Spleen (tissue), 11 donors: ENCODE results near the gene STAG1. TPM values are rescaled to one million over a fixed set of nuclear protein-coding genes. Genes with fewer than 3 reads are reported as not detected.

Source experiments
- DNase-seq: peaks from one replicate; pipeline ENCODE4 v3.0.0-alpha.2; 2020
- H3K27ac ChIP-seq, 8 donors: fragments of 200-600 bp; sonication (generic) in 7 of 8; 1 replicate in 4 of 8; 2 replicates in 4 of 8; pipeline versions ENCODE4 v1.5.0 to v1.8.0; 2016 to 2021; ENCODE audit warnings: inconsistent platforms in 4 of 8, mild to moderate bottlenecking in 4 of 8, moderate library complexity in 1 of 8
- H3K27me3 ChIP-seq, 7 donors: fragments of 200-600 bp; sonication (generic) in 6 of 7; replicated peaks in 1 of 7; 1 replicate in 4 of 7; 2 replicates in 3 of 7; pipeline versions ENCODE4 v1.5.0 to v1.8.0; 2016 to 2021; ENCODE audit warnings: inconsistent platforms in 3 of 7, mild to moderate bottlenecking in 1 of 7
- H3K36me3 ChIP-seq, 6 donors: fragments of 200-600 bp; sonication (generic) in 5 of 6; 1 replicate in 4 of 6; 2 replicates in 2 of 6; pipeline versions ENCODE4 v1.5.0 to v1.8.0; 2016 to 2021; ENCODE audit warnings: inconsistent platforms in 2 of 6
- H3K4me1 ChIP-seq, 6 donors: fragments of 200-600 bp; sonication (generic) in 5 of 6; 1 replicate in 3 of 6; 2 replicates in 3 of 6; pipeline versions ENCODE4 v1.5.0 to v1.8.0; 2016 to 2021; ENCODE audit warnings: inconsistent platforms in 3 of 6
- H3K4me3 ChIP-seq, 8 donors: fragments of 200-600 bp; sonication (generic) in 7 of 8; 1 replicate in 4 of 8; 2 replicates in 4 of 8; pipeline versions ENCODE4 v1.5.0 to v1.8.0; 2016 to 2021; ENCODE audit warnings: inconsistent platforms in 4 of 8, mild to moderate bottlenecking in 4 of 8, moderate library complexity in 2 of 8
- H3K9me3 ChIP-seq, 8 donors: fragments of 200-600 bp; sonication (generic) in 7 of 8; 1 replicate in 4 of 8; 2 replicates in 4 of 8; pipeline versions ENCODE4 v1.5.0 to v1.8.0; 2016 to 2021; ENCODE audit warnings: inconsistent platforms in 4 of 8
- POLR2A ChIP-seq, 3 donors: fragments of 450-650 bp; IDR thresholded peaks; one replicate each; pipeline ENCODE4 v1.5.1; 2017; ENCODE audit warnings: antibody characterized with exemption in 3 of 3, mild to moderate bottlenecking in 1 of 3
- POLR2AphosphoS5 ChIP-seq, 3 donors: sonication (generic); formaldehyde crosslinking; IDR thresholded peaks; one replicate each; pipeline ENCODE4 v1.5.1; 2017; ENCODE audit warnings: antibody characterized with exemption in 3 of 3
- WGBS, 5 donors: extraction: QIAGEN DNeasy Blood & Tissue Kit in 3 of 5; methylation state at CpG; one replicate each; pipeline versions ENCODE4 v1.1.5 to v1.1.7; 2013 to 2018; 5-methylcytosine and 5-hydroxymethylcytosine counted together
- intact Hi-C: fragments of 100-400 bp; cut with DNase I; formaldehyde crosslinking; loops from one replicate; pipeline ENCODE4 v1.15.0; 2023; ENCODE audit warnings: low total_unique reads
- polyA plus RNA-seq, 3 donors: library from polyadenylated mRNA; stranded (reverse); fragments of 200-250 nt; gene quantifications; one replicate each; pipeline ENCODE4 v1.2.1, GENCODE V29; 2013
- total RNA-seq, 7 donors: library from RNA; depleted of rRNA in 3 of 7; stranded (reverse); fragments of >200 nt in 3 of 7; fragmentation: NEBNext Ultra II Directional in 4 of 7; extraction: Animal tissue kit (Norgen Biotek cat#: 25700) in 4 of 7; gene quantifications; one replicate each; pipeline versions ENCODE4 v1.1.0 to v1.2.1, GENCODE V29; 2016 to 2021
- TF ChIP-seq, protein P1 (sequence below), 11 experiments: fragments of 200-600 bp in 7 of 11; fragments of 450-650 bp in 4 of 11; sonication (generic) in 4 of 11; IDR thresholded peaks in 8 of 11; conservative IDR thresholded peaks in 3 of 11; 1 replicate in 7 of 11; 2 replicates in 4 of 11; pipeline versions ENCODE4 v1.4.0 to v1.8.0; 2016 to 2021; ENCODE audit warnings: antibody characterized with exemption in 11 of 11, inconsistent platforms in 4 of 11, mild to moderate bottlenecking in 1 of 11
- donor health status: healthy with polysubstance abuse.
- donor health status: DM: no; HTN: no; CAD: no; lungs with moderate emphysema.
- donor health status: DM: no; HTN: no; CAD: no.
- donor health status: Bipolar disorder and iron deficiency.
- donor health status: healthy.
- donor health status: DM: no; HTN: no; CAD: no.
- donor health status: DM: yes; HTN: yes; CAD: no.

The STAG1 gene
- total and polyA plus RNA-seq, 10 donors, result 7.2 to 61.6 (median 47.3) TPM

DNA sequence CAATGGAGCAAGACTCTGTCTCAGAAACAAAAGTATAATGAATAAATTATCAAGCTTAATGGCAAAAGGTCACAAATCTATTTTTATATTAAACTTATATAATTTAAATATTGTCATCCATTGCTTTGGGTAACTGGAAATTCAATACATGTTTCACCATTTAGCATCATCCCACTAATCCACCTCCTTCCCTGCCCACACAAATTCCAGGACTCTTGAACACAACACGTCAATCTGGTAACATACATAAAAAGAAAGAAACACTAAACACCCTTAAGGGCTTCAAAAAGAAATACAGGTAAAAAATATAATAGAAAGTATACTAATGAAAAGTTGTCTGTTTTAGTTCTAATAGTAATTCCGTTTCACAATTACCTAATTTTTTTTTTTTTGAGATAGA lies 149.4 kb downstream of the STAG1 start:
- H3K36me3 ChIP-seq, result peaks cover 0 to 59% (median 19%) of the 10 kb centered on the region in 6 donors
- H3K4me1 ChIP-seq, result no peaks in the 10 kb centered on the region
- intact Hi-C loops, result no loop called here
- H3K4me3 ChIP-seq, result no peak overlapping the region
- no peak overlapping the region for H3K27ac ChIP-seq
- no peaks in the 10 kb centered on the region for H3K9me3 ChIP-seq
- no peak for DNase-seq
- no peaks in the 10 kb centered on the region for H3K27me3 ChIP-seq
- TF ChIP-seq POLR2AphosphoS5 (IDR thresholded peaks at IDR 0.05) (no peak), POLR2A (IDR thresholded peaks at IDR 0.05) (no peak)
- TF ChIP-seq, protein P1, sequence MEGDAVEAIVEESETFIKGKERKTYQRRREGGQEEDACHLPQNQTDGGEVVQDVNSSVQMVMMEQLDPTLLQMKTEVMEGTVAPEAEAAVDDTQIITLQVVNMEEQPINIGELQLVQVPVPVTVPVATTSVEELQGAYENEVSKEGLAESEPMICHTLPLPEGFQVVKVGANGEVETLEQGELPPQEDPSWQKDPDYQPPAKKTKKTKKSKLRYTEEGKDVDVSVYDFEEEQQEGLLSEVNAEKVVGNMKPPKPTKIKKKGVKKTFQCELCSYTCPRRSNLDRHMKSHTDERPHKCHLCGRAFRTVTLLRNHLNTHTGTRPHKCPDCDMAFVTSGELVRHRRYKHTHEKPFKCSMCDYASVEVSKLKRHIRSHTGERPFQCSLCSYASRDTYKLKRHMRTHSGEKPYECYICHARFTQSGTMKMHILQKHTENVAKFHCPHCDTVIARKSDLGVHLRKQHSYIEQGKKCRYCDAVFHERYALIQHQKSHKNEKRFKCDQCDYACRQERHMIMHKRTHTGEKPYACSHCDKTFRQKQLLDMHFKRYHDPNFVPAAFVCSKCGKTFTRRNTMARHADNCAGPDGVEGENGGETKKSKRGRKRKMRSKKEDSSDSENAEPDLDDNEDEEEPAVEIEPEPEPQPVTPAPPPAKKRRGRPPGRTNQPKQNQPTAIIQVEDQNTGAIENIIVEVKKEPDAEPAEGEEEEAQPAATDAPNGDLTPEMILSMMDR (IDR thresholded peaks at IDR 0.05 in 8 of 11, conservative IDR thresholded peaks at IDR 0.05 in 3 of 11), result no peak
- 88 to 96% (median 95%) methylated on average over 2 of the region's 2 CpGs for WGBS, 5 donors

DNA sequence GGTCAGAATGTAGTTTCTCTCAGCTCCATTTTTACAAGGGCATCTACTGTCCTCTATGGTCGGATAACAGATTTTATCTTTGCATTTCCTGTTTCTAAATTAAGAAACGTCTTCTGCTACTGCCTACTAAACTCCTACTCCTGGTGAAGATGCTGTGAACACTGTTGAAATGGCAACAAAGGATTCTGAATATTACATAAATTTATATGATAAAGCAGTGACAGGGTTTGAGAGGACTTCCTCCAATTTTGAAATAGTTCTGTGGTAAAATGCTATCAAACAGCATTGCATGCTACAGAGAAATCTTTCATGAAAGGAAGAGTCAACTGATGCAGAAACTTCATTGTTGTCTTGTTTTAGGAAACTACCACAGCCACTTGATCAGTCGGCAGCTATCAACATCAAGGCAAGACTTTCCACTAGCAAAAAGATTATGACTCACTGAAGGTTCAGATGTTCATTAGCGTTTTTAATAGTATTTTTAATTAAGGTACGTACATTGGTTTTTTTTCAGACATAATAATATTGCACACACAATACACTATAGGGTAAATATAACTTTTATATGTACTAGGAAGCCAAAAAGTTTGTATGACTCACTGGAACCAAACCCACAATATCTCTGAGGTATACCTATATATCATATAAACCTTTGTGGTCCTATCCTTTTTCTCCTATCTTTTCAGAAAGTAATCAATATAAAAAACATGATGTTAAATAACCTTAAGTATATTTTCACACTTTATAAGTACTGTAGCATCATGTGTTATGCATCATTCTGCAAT lies 156.1 kb downstream of the STAG1 start:
- intact Hi-C loops, result no loop called here
- WGBS, 5 donors, result 31 to 35% (median 33%) methylated on average over 5 of the region's 5 CpGs
- TF ChIP-seq, protein P1 (IDR thresholded peaks at IDR 0.05 in 8 of 11, conservative IDR thresholded peaks at IDR 0.05 in 3 of 11), result no peak
- no peak for TF ChIP-seq POLR2A (IDR thresholded peaks at IDR 0.05)
- no peak for TF ChIP-seq POLR2AphosphoS5 (IDR thresholded peaks at IDR 0.05)
- H3K27ac ChIP-seq, result peak overlapping the region in 4 of 8 donors; percentile 0 to 34 (median 16)
- peaks cover 7 to 26% (median 19%) of the 10 kb centered on the region in 6 donors for H3K4me1 ChIP-seq
- no peaks in the 10 kb centered on the region for H3K9me3 ChIP-seq
- no peak for DNase-seq
- H3K27me3 ChIP-seq, result no peaks in the 10 kb centered on the region
- H3K4me3 ChIP-seq, result no peak overlapping the region
- peaks cover 0 to 24% (median 0%) of the 10 kb centered on the region in 6 donors for H3K36me3 ChIP-seq

DNA sequence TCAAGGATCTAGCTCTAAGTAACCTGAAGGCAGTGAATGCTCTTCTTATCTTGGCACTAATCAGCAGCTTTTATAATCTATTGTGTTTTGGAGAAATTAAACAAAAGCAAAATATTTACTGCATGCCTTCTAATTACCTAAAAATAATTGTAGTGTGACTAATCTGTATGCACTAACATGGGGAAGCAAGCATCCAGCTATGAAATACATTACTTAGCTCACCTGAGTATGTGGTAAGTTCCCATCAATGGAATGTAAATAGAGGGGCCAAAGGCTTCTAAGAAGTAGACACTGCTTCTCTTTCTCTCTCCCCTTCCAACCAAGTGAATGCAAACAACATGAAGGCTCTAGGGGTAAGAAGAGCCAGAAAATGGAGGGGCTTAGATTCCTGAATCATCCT lies 165.6 kb downstream of the STAG1 start:
- Histone ChIP-seq H3K27me3 (no peaks in the 10 kb centered on the region), H3K9me3 (no peaks in the 10 kb centered on the region), H3K36me3 (peaks cover 0 to 58% (median 4%) of the 10 kb centered on the region in 6 donors), H3K4me1 (no peaks in the 10 kb centered on the region), H3K27ac (no peak overlapping the region), H3K4me3 (no peak overlapping the region)
- DNase-seq, result no peak
- TF ChIP-seq, protein P1 (IDR thresholded peaks at IDR 0.05 in 8 of 11, conservative IDR thresholded peaks at IDR 0.05 in 3 of 11), result no peak
- TF ChIP-seq POLR2AphosphoS5 (IDR thresholded peaks at IDR 0.05), result no peak
- TF ChIP-seq POLR2A (IDR thresholded peaks at IDR 0.05), result no peak
- intact Hi-C loops, result no loop called here

DNA sequence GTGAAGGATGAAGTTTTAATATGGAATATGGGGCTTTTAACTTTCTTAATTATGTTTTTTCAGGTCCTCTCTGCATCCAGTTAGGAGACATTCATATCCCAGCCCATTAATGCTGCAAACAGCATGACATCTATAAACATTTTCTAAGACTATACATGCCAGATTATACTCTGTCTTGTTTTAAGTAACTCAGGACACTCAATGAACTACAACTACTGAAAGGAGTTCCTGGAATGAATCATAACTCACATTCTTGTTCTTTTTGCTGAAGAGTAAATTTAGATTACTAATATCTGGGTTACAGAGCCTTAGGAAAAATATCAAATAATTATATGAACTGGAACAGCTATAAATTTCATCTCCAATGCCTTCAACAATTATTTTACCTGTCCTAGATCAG lies 167.4 kb downstream of the STAG1 start:
- no peaks in the 10 kb centered on the region for H3K9me3 ChIP-seq
- intact Hi-C loops, result no loop called here
- no peaks in the 10 kb centered on the region for H3K4me1 ChIP-seq
- TF ChIP-seq POLR2AphosphoS5 (IDR thresholded peaks at IDR 0.05) (no peak), POLR2A (IDR thresholded peaks at IDR 0.05) (no peak)
- TF ChIP-seq, protein P1 (IDR thresholded peaks at IDR 0.05 in 8 of 11, conservative IDR thresholded peaks at IDR 0.05 in 3 of 11), result no peak
- peaks cover 0 to 50% (median 4%) of the 10 kb centered on the region in 6 donors for H3K36me3 ChIP-seq
- no peaks in the 10 kb centered on the region for H3K27me3 ChIP-seq
- DNase-seq, result no peak
- H3K4me3 ChIP-seq, result no peak overlapping the region
- H3K27ac ChIP-seq, result no peak overlapping the region
